ENCODE measurements around the gene PALD1. TPM values are rescaled to one million over a fixed set of nuclear protein-coding genes. Genes with fewer than 3 reads are reported as not detected.

PALD1 gene
- total RNA-seq, 1 donor from 2014 or later: 6.9 TPM

- DNase-seq (ENCODE audit: extremely low spot score in 2 of 2): no peak
- Histone ChIP-seq H3K9me3 (no peaks in the 10 kb centered on the region), H3K27ac (no peak overlapping the region), H3K36me3 (no peaks in the 10 kb centered on the region), H3K4me1 (no peaks in the 10 kb centered on the region), H3K4me3 (peak overlapping the region in 1 of 2 donors; percentile 15), H3K27me3 (no peaks in the 10 kb centered on the region)
- intact Hi-C loops (cut with DNase I): no loop called here
- TF ChIP-seq POLR2AphosphoS5 (IDR thresholded peaks at IDR 0.05; ENCODE audit: insufficient read depth in 1 of 2, low read depth in 1 of 2): no peak
- TF ChIP-seq POLR2A (IDR thresholded peaks at IDR 0.05): no peak
- no peak for TF ChIP-seq CTCF (IDR thresholded peaks at IDR 0.05)
Measured at GRCh38 chr10:70601746-70602145, 123.2 kb downstream of the PALD1 start.

DNA sequence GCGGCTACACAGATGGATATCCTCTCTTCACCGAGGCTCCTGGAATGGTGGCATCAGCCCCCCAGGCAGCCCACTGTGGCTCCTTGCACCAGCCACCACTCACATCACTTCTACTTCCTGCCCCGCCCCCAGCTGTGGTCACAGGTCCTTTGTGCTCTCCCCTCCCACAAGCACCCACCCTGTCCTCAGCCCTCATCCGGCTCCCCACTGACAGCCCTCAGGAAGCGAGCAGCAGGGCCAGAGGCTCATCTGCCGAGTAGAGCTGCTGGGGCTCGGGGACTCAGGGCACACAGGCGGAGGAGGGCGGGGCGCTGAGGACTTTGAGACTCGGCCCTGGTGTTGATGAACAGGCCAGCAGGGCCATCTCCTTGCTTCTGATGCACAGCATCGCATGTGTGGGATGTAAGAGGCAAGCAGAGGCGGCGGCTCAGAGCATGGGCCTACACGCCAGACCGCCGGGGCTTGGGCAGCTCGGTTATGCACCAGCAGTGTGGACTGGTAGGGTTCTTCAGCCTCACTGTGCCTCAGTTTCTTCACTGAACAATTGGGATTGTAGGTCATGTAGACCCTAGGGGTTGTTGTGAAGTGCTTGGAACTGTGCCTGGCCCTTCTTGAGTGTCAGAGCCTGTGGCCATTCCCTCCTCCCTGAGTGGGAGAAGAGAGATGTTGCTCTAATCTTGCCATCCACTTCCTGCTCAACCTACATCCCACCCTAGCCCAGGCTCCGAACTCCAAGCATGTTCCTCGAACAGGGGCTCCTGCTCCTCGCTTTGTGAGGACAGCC, 124.3 kb downstream of the PALD1 start, which contains the start of gene PRF1:
TSS of gene PRF1 (minus strand) at position 77 of the 784 bp plus-strand sequence. CDS start 1,839 bp downstream, outside the sequence.
- Histone ChIP-seq H3K27ac (no peak within 1 kb of the TSS), H3K27me3 (no peaks in the 10 kb centered on the region), H3K36me3 (no peaks in the 10 kb centered on the region), H3K9me3 (no peaks in the 10 kb centered on the region), H3K4me3 (peak within 1 kb of the TSS in 1 of 2 donors; percentile 15), H3K4me1 (no peaks in the 10 kb centered on the region)
- intact Hi-C loops (cut with DNase I): no loop called here
- DNase-seq (ENCODE audit: extremely low spot score in 2 of 2): peak in 1 of 2 donors; percentile 74
- TF ChIP-seq POLR2AphosphoS5 (IDR thresholded peaks at IDR 0.05; ENCODE audit: insufficient read depth in 1 of 2, low read depth in 1 of 2) (peak in 1 of 2 donors; percentile 59), POLR2A (IDR thresholded peaks at IDR 0.05) (no peak), CTCF (IDR thresholded peaks at IDR 0.05) (no peak)

DNA sequence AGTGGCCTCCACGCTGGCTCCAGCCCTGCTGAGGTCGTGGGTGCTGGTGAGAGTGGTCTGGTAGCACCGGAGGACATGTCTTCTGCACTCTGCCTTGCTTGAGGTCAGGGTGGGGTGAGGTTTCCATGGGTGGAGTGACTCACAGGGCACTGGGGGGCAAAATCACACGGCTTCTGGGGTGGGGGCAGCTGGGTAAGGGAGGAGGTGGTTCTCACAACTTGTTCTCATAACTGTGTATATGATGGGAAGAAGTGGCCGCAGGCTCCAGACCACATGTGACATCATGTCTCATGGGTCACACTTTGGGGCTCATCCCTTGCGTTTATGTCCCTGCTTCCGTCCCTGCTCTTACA, 124.9 kb downstream of the PALD1 start:
- Histone ChIP-seq H3K27me3 (no peaks in the 10 kb centered on the region), H3K36me3 (no peaks in the 10 kb centered on the region), H3K27ac (no peak overlapping the region), H3K9me3 (no peaks in the 10 kb centered on the region), H3K4me1 (no peaks in the 10 kb centered on the region), H3K4me3 (no peak overlapping the region)
- peak in 1 of 2 donors; percentile 70 for DNase-seq (ENCODE audit: extremely low spot score in 2 of 2)
- TF ChIP-seq POLR2AphosphoS5 (IDR thresholded peaks at IDR 0.05; ENCODE audit: insufficient read depth in 1 of 2, low read depth in 1 of 2) (no peak), POLR2A (IDR thresholded peaks at IDR 0.05) (no peak), CTCF (IDR thresholded peaks at IDR 0.05) (no peak)
- intact Hi-C loops (cut with DNase I): no loop called here

DNA sequence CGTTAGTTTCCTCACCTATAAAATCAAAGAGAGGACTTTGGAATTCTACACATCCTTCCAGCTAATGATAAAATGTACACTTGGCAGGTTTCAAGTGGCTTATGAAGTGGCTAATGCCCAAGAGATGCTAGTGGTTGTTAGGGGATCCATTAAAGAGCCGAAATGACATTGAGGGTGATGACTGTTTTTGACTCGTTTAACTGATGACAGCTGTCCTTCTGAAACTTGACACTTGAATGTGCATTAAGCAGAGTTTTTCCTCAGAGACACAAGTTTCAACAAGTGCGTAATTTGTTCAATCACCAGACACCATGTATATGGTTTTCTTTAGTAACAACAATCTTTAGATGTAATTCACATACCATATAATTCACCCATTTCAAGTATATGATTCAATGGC, 125.5 kb downstream of the PALD1 start:
- Histone ChIP-seq H3K9me3 (no peaks in the 10 kb centered on the region), H3K27me3 (no peaks in the 10 kb centered on the region), H3K4me1 (no peaks in the 10 kb centered on the region), H3K36me3 (no peaks in the 10 kb centered on the region), H3K27ac (no peak overlapping the region), H3K4me3 (no peak overlapping the region)
- DNase-seq (ENCODE audit: extremely low spot score in 2 of 2): no peak
- intact Hi-C loops (cut with DNase I): no loop called here
- no peak for TF ChIP-seq POLR2AphosphoS5 (IDR thresholded peaks at IDR 0.05; ENCODE audit: insufficient read depth in 1 of 2, low read depth in 1 of 2)
- TF ChIP-seq CTCF (IDR thresholded peaks at IDR 0.05): no peak
- no peak for TF ChIP-seq POLR2A (IDR thresholded peaks at IDR 0.05)

DNA sequence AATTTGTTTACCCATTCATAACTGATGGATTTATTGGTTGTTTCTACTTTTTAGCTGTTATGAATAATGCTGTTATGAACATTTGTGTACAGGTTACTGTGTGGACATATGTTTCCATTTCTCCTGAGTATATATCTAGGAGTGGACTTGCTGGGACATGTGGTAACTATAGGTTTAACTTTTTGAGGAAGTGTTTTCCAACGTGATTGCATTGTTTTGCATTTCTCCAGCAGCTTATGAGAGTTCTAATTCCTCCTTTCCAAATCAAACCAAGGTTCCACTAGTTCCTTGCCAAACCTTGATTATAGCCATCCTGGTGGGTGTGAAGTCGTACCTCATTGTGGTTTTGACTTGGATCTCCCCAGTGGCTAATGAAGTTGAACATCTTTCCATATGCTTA, 126.6 kb downstream of the PALD1 start:
- no peak for DNase-seq (ENCODE audit: extremely low spot score in 2 of 2)
- intact Hi-C loops (cut with DNase I): no loop called here
- Histone ChIP-seq H3K4me1 (no peaks in the 10 kb centered on the region), H3K4me3 (no peak overlapping the region), H3K9me3 (no peaks in the 10 kb centered on the region), H3K27me3 (no peaks in the 10 kb centered on the region), H3K27ac (no peak overlapping the region), H3K36me3 (no peaks in the 10 kb centered on the region)
- TF ChIP-seq POLR2AphosphoS5 (IDR thresholded peaks at IDR 0.05; ENCODE audit: insufficient read depth in 1 of 2, low read depth in 1 of 2): no peak
- no peak for TF ChIP-seq CTCF (IDR thresholded peaks at IDR 0.05)
- no peak for TF ChIP-seq POLR2A (IDR thresholded peaks at IDR 0.05)
